Uterus (tissue), 2 donors: ENCODE data around the gene MBLAC2.

Experiments
- CTCF ChIP-seq, 4 experiments: fragments of 200-600 bp in 2 of 4; fragments of 450-650 bp in 2 of 4; sonication (generic) in 2 of 4; IDR thresholded peaks; one replicate each; pipeline ENCODE4 v1.5.1; 2016 to 2019; ENCODE audit warnings: antibody characterized with exemption in 4 of 4, mild to moderate bottlenecking in 2 of 4, moderate library complexity in 1 of 4
- POLR2A ChIP-seq, 2 donors: fragments of 450-650 bp; IDR thresholded peaks; one replicate each; pipeline ENCODE4 v1.6.1; 2016; ENCODE audit warnings: antibody characterized with exemption in 2 of 2, mild to moderate bottlenecking in 1 of 2, moderate library complexity in 1 of 2

DNA sequence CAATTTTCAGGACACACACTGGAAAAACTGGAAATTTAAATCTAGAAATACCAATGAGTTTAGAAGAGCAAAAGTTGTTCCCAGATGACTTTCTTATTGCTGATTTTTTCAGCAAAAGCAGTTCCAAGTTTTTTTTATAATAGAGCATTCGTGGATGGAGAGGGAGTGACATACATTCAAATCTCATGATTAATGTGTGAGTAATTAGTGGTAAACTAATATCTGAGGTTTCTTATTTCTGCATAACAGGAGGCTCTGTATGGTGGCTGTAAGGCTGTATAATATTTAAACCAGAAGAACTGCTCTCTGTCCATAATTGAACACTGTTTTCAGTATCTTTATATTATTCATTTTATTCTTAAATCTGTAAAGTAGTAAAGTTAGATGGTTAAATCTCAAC, 29.0 kb upstream of the MBLAC2 start:
- no peak for TF ChIP-seq POLR2A (IDR thresholded peaks at IDR 0.05)
- TF ChIP-seq CTCF (IDR thresholded peaks at IDR 0.05): no peak
